OCI-LY7 (cell line): Measurements from ENCODE around the gene LINC00237. TPM values are rescaled to one million over a fixed set of nuclear protein-coding genes. Genes with fewer than 3 reads are reported as not detected.

Experiments
- BruUV-seq: library from RNA; stranded (reverse); fragments of 400-500 nt; replicated peaks from 2 replicates; lab custom pipeline; 2021; lab: Mats Ljungman, UMichigan
- CTCF ChIA-PET: fragments of 300-600 bp; sonication (Branson Sonifier 250); formaldehyde crosslinking; loops from one replicate; lab custom pipeline; 2022; ENCODE audit warnings: antibody characterized with exemption; ENCODE audit not compliant: unreplicated experiment; lab: Charles Lee
- POLR2A ChIA-PET: fragments of 300-600 bp; sonication (Branson Sonifier 250); formaldehyde crosslinking; loops from one replicate; lab custom pipeline; 2022; ENCODE audit warnings: antibody characterized with exemption; lab: Charles Lee
- DNase-seq: peaks from one replicate; pipeline ENCODE4 v3.0.0-alpha.2; 2015; ENCODE audit warnings: low spot score
- H2AFZ ChIP-seq: fragments of 200-600 bp; sonication (generic), shearing (Covaris generic); 2 replicates; pipeline ENCODE4 v1.6.1; 2014; ENCODE audit warnings: mild to moderate bottlenecking, antibody characterized with exemption, low read length, moderate library complexity
- H3K27ac ChIP-seq: fragments of 200-600 bp; sonication (generic); 2 replicates; pipeline ENCODE4 v1.5.1; 2014; ENCODE audit warnings: mixed run types, low read depth, mild to moderate bottlenecking, moderate library complexity, low read length, inconsistent platforms; ENCODE audit not compliant: poor library complexity, severe bottlenecking
- H3K36me3 ChIP-seq: fragments of 200-600 bp; sonication (generic); 2 replicates; pipeline ENCODE4 v1.6.1; 2014; ENCODE audit warnings: mild to moderate bottlenecking, antibody characterized with exemption, low read length, moderate library complexity, mixed read lengths; ENCODE audit not compliant: insufficient read depth
- H3K4me1 ChIP-seq: fragments of 200-600 bp; sonication (generic); 2 replicates; pipeline ENCODE4 v1.5.1; 2014; ENCODE audit warnings: mild to moderate bottlenecking, low read length; ENCODE audit not compliant: insufficient read depth, poor library complexity, severe bottlenecking
- H3K4me2 ChIP-seq: fragments of 200-600 bp; sonication (generic); 2 replicates; pipeline ENCODE4 v1.6.1; 2014; ENCODE audit warnings: mild to moderate bottlenecking, low read length
- H3K4me3 ChIP-seq: fragments of 200-600 bp; sonication (generic); 2 replicates; pipeline ENCODE4 v1.5.1; 2014; ENCODE audit warnings: mild to moderate bottlenecking, low read depth, low read length; ENCODE audit not compliant: poor library complexity, severe bottlenecking
- H3K79me2 ChIP-seq: fragments of 200-600 bp; sonication (generic); 2 replicates; pipeline ENCODE4 v1.6.1; 2016; ENCODE audit warnings: low read depth, mild to moderate bottlenecking, low read length, moderate library complexity, mixed read lengths; ENCODE audit not compliant: insufficient read depth
- H3K9me2 ChIP-seq: fragments of 200-600 bp; sonication (generic); 2 replicates; pipeline ENCODE4 v1.6.1; 2016; ENCODE audit warnings: mild to moderate bottlenecking, low read length, mixed read lengths; ENCODE audit not compliant: insufficient read depth
- H3K9me3 ChIP-seq: fragments of 200-600 bp; sonication (generic); 2 replicates; pipeline ENCODE4 v1.6.1; 2014; ENCODE audit warnings: mild to moderate bottlenecking, mixed run types, low read length, mixed read lengths
- H4K20me1 ChIP-seq: fragments of 200-600 bp; sonication (generic); 2 replicates; pipeline ENCODE4 v1.6.1; 2014; ENCODE audit warnings: mild to moderate bottlenecking, antibody characterized with exemption, low read length, moderate library complexity, mixed read lengths; ENCODE audit not compliant: insufficient read depth
- CTCF ChIP-seq: fragments of 200-600 bp; sonication (generic); conservative IDR thresholded peaks from 2 replicates; pipeline ENCODE4 v1.5.1; 2014; ENCODE audit warnings: mild to moderate bottlenecking, antibody characterized with exemption, low read length, moderate library complexity, mixed read lengths
- EZH2phosphoT487 ChIP-seq: fragments of 200-600 bp; sonication (generic); IDR thresholded peaks from 2 replicates; pipeline ENCODE4 v1.6.1; 2018; ENCODE audit warnings: low read depth, borderline replicate concordance, mild to moderate bottlenecking, mixed run types, antibody characterized with exemption, low read length, moderate library complexity, mixed read lengths
- intact Hi-C: fragments of 100-400 bp; cut with micrococcal nuclease; formaldehyde crosslinking; loops from one replicate; pipeline ENCODE4 v1.10.0; 2022; ENCODE audit not compliant: unreplicated experiment
- total RNA-seq, 2 experiments: library from RNA; depleted of rRNA in 1 of 2; stranded (reverse); fragments of >200 nt in 1 of 2; shearing (Covaris generic) in 1 of 2; gene quantifications; 2 replicates each; pipeline ENCODE4 v1.2.3, GENCODE V29; 2014 to 2022

LINC00237 gene
- total RNA-seq, 2 experiments from 2014 or later = not detected

DNA sequence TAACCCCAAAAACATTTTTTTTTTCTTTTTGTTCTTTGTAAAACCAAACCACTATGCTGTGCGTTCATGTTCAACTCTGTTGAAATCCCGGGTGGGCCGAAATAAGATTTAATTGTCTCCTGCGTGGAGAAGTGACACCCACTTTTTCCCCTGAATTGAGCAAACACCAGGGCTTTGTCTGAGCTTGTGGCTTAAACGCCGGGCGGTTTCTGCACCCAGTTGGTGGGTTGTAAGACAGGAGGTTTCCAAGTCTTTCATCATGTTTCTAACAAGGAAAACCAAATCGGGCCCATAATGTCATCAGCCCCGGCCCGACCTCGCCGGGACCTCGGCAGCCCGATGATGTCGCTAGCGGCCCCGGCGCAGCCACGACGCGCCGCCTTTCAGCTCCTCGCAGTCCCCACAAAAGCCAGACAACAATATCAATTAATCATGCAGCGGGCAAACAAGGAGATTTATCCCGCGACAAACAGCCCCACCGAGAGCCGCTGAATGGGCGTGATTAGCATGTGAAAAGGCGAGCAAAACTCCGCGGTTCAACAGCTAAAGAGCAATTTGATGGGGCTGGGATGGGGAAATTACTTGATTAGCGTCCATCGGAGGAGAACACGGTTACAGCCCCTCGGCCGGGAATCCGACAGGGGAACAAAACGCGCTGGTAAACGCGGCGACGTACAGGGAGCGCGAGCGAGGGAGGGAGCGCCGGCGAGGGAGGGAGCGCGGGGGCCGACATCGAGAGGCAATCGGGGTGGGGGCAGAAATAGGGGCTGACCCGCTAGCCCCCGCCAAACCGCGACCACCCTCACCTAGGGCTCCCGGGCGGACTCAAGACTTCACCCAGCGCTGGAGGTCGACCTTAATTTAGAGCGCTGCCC lies 5.3 kb downstream of the LINC00237 start:
- ChIA-PET POLR2A (interaction anchor here (0.7 to 3.5 kb wide), 3 partner anchors 11 to 26 kb away, joined by 3 to 17 read pairs (median 6); no protein-coding TSS in a partner anchor), CTCF (interaction anchor here (0.9 to 1.3 kb wide), 2 partner anchors 25 to 46 kb away, joined by 3 to 4 read pairs; partner anchors contain the start of gene KIZ)
- Histone ChIP-seq H3K36me3 (no peaks in the 10 kb centered on the region), H3K4me2 (peak overlapping the region; percentile 74), H3K4me1 (peaks cover 43% of the 10 kb centered on the region), H3K4me3 (peak overlapping the region; percentile 68), H3K79me2 (no peaks in the 10 kb centered on the region), H2AFZ (peak overlapping the region; percentile 74), H3K27ac (peak overlapping the region; percentile 55), H4K20me1 (no peaks in the 10 kb centered on the region), H3K9me2 (no peaks in the 10 kb centered on the region), H3K9me3 (no peaks in the 10 kb centered on the region)
- peak; percentile 47 for DNase-seq
- TF ChIP-seq EZH2phosphoT487 = peak; percentile 31; the same call in 1 of the 2 replicates
- no peak for TF ChIP-seq CTCF
- intact Hi-C loops = no loop called here
- BruUV-seq = TSS peak; percentile 98

- H3K36me3 ChIP-seq = no peaks in the 10 kb centered on the region
- no peaks in the 10 kb centered on the region for H3K9me2 ChIP-seq
- intact Hi-C loops = no loop called here
- no peaks in the 10 kb centered on the region for H3K9me3 ChIP-seq
- no peak; the same call in 1 of the 2 replicates for TF ChIP-seq EZH2phosphoT487
- TF ChIP-seq CTCF = no peak; the same call in 1 of the 2 replicates
- peaks cover 45% of the 10 kb centered on the region for H3K4me1 ChIP-seq
- H4K20me1 ChIP-seq = no peaks in the 10 kb centered on the region
- H3K79me2 ChIP-seq = no peaks in the 10 kb centered on the region
- H3K27ac ChIP-seq = peak overlapping the region; percentile 55
- BruUV-seq = no TSS peak
- DNase-seq = peak; percentile 69
- H3K4me2 ChIP-seq = peak overlapping the region; percentile 74
- CTCF ChIA-PET = no interaction called here
- POLR2A ChIA-PET = interaction anchor here (0.9 to 3.5 kb wide), 3 partner anchors 10 to 19 kb away, joined by 3 to 17 read pairs (median 3); no protein-coding TSS in a partner anchor
- H2AFZ ChIP-seq = peak overlapping the region; percentile 74
- peak overlapping the region; percentile 68 for H3K4me3 ChIP-seq
Measured at GRCh38 chr20:21099751-21100577, 6.2 kb downstream of the LINC00237 start.
